NCI-H526 (cell line): ENCODE measurements around the gene FGFR3.

ENCODE experiments used
- DNase-seq, 2 experiments: peaks; one replicate each; lab custom pipeline; 2025; lab: John Stamatoyannopoulos, UW

FGFR3 gene

GRCh38 chr4:1802151-1802715 is 9.1 kb downstream of the FGFR3 start:
- no peak for DNase-seq

GRCh38 chr4:1802720-1803522 is 9.8 kb downstream of the FGFR3 start:
- no peak for DNase-seq

- no peak for DNase-seq
Measured at GRCh38 chr4:1803523-1804423, 10.7 kb downstream of the FGFR3 start.

GRCh38 chr4:1804638-1805492 is 11.8 kb downstream of the FGFR3 start:
- DNase-seq: no peak

- DNase-seq: no peak
Measured at GRCh38 chr4:1805493-1806222, 12.6 kb downstream of the FGFR3 start.

- DNase-seq: no peak
Measured at GRCh38 chr4:1806223-1806564, 13.1 kb downstream of the FGFR3 start.

- DNase-seq: no peak
Measured at GRCh38 chr4:1806596-1807331, 13.7 kb downstream of the FGFR3 start.

GRCh38 chr4:1807332-1807777 is 14.3 kb downstream of the FGFR3 start:
- peak in 1 of 2 experiments; percentile 52 for DNase-seq

GRCh38 chr4:1808396-1808795 is 15.3 kb downstream of the FGFR3 start:
- DNase-seq: no peak

- DNase-seq: no peak
Measured at GRCh38 chr4:1808851-1809753, 16.0 kb downstream of the FGFR3 start.

GRCh38 chr4:1809754-1810502 is 16.8 kb downstream of the FGFR3 start:
- peak; percentile 38 to 85 for DNase-seq

- DNase-seq: no peak
Measured at GRCh38 chr4:1810765-1811164, 17.7 kb downstream of the FGFR3 start.

GRCh38 chr4:1812720-1813119 is 19.6 kb downstream of the FGFR3 start:
- no peak for DNase-seq

GRCh38 chr4:1813231-1813630 is 20.1 kb downstream of the FGFR3 start:
- DNase-seq: no peak

GRCh38 chr4:1813915-1814314 is 20.8 kb downstream of the FGFR3 start:
- peak in 1 of 2 experiments; percentile 30 for DNase-seq

- no peak for DNase-seq
Measured at GRCh38 chr4:1814453-1814852, 21.4 kb downstream of the FGFR3 start.

GRCh38 chr4:1815096-1815996 is 22.3 kb downstream of the FGFR3 start:
- no peak for DNase-seq
